ENCODE measurements around the gene OR10D3.

OR10D3 gene

DNA sequence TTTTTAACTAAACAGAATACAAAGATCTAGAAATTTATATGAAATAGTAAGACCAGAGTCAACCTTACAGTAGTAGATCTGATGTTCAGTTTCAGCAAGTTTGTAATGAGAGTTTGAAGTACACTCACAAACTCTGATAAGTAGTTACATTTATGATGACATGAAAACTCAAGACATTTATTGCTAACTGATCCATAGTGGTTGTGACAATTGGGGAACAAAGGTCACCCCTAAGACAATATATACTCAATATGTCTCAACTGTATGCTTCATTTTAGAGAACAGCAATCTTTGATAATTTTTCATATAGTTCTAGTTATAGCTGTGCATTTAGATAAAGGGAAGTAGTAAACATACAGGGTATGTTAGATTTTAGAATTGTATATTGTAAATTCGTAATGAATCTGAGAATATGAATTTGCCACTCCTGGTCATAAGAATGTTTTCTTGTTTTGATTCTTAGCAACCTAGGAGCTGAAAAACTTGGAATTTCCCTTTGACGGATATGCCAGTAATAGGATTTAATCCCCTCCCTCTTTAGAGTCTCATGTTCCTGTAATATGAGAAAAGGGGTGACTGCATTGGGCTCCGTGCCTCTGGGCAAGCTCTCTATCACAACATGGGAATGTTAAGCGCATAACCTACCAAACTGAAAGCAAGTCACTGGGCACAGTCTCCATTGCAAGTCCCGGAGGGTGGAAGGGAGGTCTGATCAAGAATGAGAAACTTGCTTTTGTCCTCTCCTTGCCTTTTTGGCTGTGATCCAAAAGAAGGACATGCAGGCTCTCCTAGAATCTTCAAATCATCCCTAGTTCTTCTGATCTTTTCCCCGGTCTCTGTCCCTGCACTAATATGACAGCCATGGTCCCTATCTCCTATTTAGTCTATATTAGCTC is 11.4 kb downstream of the OR10D3 start:
- DNase-seq: no peak
- TF ChIP-seq EZH2phosphoT487 (IDR thresholded peaks at IDR 0.05; ENCODE audit: low read length) (no peak), EZH2 (optimal IDR thresholded peaks at IDR 0.05; ENCODE audit: low read depth, low read length) (no peak)
- TF ChIP-seq, protein P1, sequence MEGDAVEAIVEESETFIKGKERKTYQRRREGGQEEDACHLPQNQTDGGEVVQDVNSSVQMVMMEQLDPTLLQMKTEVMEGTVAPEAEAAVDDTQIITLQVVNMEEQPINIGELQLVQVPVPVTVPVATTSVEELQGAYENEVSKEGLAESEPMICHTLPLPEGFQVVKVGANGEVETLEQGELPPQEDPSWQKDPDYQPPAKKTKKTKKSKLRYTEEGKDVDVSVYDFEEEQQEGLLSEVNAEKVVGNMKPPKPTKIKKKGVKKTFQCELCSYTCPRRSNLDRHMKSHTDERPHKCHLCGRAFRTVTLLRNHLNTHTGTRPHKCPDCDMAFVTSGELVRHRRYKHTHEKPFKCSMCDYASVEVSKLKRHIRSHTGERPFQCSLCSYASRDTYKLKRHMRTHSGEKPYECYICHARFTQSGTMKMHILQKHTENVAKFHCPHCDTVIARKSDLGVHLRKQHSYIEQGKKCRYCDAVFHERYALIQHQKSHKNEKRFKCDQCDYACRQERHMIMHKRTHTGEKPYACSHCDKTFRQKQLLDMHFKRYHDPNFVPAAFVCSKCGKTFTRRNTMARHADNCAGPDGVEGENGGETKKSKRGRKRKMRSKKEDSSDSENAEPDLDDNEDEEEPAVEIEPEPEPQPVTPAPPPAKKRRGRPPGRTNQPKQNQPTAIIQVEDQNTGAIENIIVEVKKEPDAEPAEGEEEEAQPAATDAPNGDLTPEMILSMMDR (IDR thresholded peaks at IDR 0.05; ENCODE audit: low read length): no peak
- no peaks in the 10 kb centered on the region for H3K27me3 ChIP-seq (replicated peaks; ENCODE audit: insufficient read depth, low read length)
- no peaks in the 10 kb centered on the region for H4K20me1 ChIP-seq (ENCODE audit: insufficient read depth, low read length)
- no peaks in the 10 kb centered on the region for H3K4me1 ChIP-seq (ENCODE audit: low read length)
- H3F3A ChIP-seq (ENCODE audit: insufficient read depth, low read length): no peaks in the 10 kb centered on the region
- H3K27ac ChIP-seq (ENCODE audit: low read length): no peak overlapping the region
- H3K36me3 ChIP-seq (replicated peaks; ENCODE audit: insufficient read depth, low read length): no peaks in the 10 kb centered on the region
- no peak overlapping the region for H3K4me3 ChIP-seq (ENCODE audit: low read length)
- H3K9ac ChIP-seq (ENCODE audit: low read length): no peak overlapping the region
- H3K79me2 ChIP-seq (ENCODE audit: low read length): no peaks in the 10 kb centered on the region
- no peaks in the 10 kb centered on the region for H3K9me2 ChIP-seq (replicated peaks; ENCODE audit: insufficient read depth, low read length)
- no peak overlapping the region for H2AFZ ChIP-seq (ENCODE audit: low read length)
- H3K9me3 ChIP-seq (replicated peaks; ENCODE audit: insufficient read depth, low read length): no peaks in the 10 kb centered on the region
- H3K4me2 ChIP-seq (ENCODE audit: low read depth, low read length): no peak overlapping the region

DNA sequence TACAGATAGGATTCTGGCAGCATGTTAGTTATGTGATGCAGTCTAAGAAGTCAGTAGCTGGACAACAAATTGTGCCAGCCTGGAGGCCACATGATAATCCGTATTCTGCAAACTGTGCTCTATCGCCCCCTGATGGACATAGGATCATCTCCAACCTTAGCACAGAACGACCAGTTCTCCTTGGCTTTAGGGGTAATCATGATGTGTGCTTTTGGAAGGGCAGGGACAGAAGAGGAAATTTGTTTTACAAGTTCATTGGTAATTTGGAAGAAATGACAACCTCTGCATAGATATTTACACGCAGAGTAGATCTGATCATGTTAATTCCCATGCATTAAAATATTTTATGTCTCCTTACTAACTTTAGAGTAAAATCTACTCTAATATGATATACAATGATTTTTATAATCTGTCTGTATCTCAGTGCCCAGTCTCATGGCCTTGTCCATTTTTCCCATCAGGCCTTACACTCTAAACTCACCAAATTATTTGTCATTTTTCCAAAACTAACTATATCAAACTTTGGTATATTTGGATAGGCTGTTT is 12.1 kb downstream of the OR10D3 start:
- DNase-seq: peak; percentile 65
- Histone ChIP-seq H3K36me3 (replicated peaks; ENCODE audit: insufficient read depth, low read length) (no peaks in the 10 kb centered on the region), H3K4me1 (ENCODE audit: low read length) (no peaks in the 10 kb centered on the region), H3K9ac (ENCODE audit: low read length) (no peak overlapping the region), H3K9me2 (replicated peaks; ENCODE audit: insufficient read depth, low read length) (no peaks in the 10 kb centered on the region), H3K4me3 (ENCODE audit: low read length) (no peak overlapping the region), H3K4me2 (ENCODE audit: low read depth, low read length) (no peak overlapping the region), H2AFZ (ENCODE audit: low read length) (no peak overlapping the region), H3K79me2 (ENCODE audit: low read length) (no peaks in the 10 kb centered on the region), H3F3A (ENCODE audit: insufficient read depth, low read length) (no peaks in the 10 kb centered on the region), H3K9me3 (replicated peaks; ENCODE audit: insufficient read depth, low read length) (no peaks in the 10 kb centered on the region), H3K27me3 (replicated peaks; ENCODE audit: insufficient read depth, low read length) (no peaks in the 10 kb centered on the region), H3K27ac (ENCODE audit: low read length) (no peak overlapping the region), H4K20me1 (ENCODE audit: insufficient read depth, low read length) (no peaks in the 10 kb centered on the region)
- TF ChIP-seq, protein P1 (IDR thresholded peaks at IDR 0.05; ENCODE audit: low read length): peak; percentile 86
- TF ChIP-seq EZH2 (optimal IDR thresholded peaks at IDR 0.05; ENCODE audit: low read depth, low read length): no peak
- no peak for TF ChIP-seq EZH2phosphoT487 (IDR thresholded peaks at IDR 0.05; ENCODE audit: low read length)

DNA sequence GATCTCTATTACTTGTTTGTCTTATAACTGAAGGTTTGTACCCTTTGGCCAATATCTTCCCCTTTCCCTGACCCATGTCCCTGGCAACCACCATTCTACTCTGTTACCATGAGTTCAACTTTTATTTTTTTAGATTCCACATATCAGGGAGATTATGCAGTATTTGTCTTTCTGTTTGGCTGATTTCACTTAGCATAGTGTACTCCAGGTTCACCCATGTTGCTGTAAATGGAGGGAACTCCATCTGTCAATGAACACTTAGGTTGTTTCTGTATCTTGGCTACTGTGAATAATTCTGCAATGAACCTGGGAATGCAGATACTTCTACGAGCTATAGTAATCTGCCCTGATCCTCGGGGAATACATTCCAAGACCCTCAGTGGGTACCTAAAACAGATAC is 14.9 kb downstream of the OR10D3 start:
- H3K27ac ChIP-seq (ENCODE audit: low read length): no peak overlapping the region
- no peaks in the 10 kb centered on the region for H3K36me3 ChIP-seq (replicated peaks; ENCODE audit: insufficient read depth, low read length)
- H4K20me1 ChIP-seq (ENCODE audit: insufficient read depth, low read length): no peaks in the 10 kb centered on the region
- H3K4me3 ChIP-seq (ENCODE audit: low read length): no peak overlapping the region
- no peaks in the 10 kb centered on the region for H3K9me3 ChIP-seq (replicated peaks; ENCODE audit: insufficient read depth, low read length)
- no peak overlapping the region for H2AFZ ChIP-seq (ENCODE audit: low read length)
- no peak for TF ChIP-seq EZH2phosphoT487 (IDR thresholded peaks at IDR 0.05; ENCODE audit: low read length)
- TF ChIP-seq, protein P1 (IDR thresholded peaks at IDR 0.05; ENCODE audit: low read length): no peak
- H3K4me1 ChIP-seq (ENCODE audit: low read length): no peaks in the 10 kb centered on the region
- no peaks in the 10 kb centered on the region for H3K9me2 ChIP-seq (replicated peaks; ENCODE audit: insufficient read depth, low read length)
- no peaks in the 10 kb centered on the region for H3K27me3 ChIP-seq (replicated peaks; ENCODE audit: insufficient read depth, low read length)
- H3F3A ChIP-seq (ENCODE audit: insufficient read depth, low read length): no peaks in the 10 kb centered on the region
- no peak overlapping the region for H3K4me2 ChIP-seq (ENCODE audit: low read depth, low read length)
- no peaks in the 10 kb centered on the region for H3K79me2 ChIP-seq (ENCODE audit: low read length)
- no peak for DNase-seq
- H3K9ac ChIP-seq (ENCODE audit: low read length): no peak overlapping the region
